Smooth muscle cell (in vitro differentiated cells): ENCODE measurements around the gene BRI3BP. TPM values are rescaled to one million over a fixed set of nuclear protein-coding genes. Genes with fewer than 3 reads are reported as not detected.

ENCODE experiments used
- DNase-seq: peaks from one replicate; lab custom pipeline; 2025; ENCODE audit not compliant: unreplicated experiment; lab: John Stamatoyannopoulos, UW
- H2AFZ ChIP-seq: fragments of 200-600 bp; sonication (generic); 2 replicates; pipeline ENCODE4 v1.6.0; 2016; ENCODE audit warnings: antibody characterized with exemption, low read depth, mild to moderate bottlenecking
- H3F3A ChIP-seq: fragments of 200-600 bp; sonication (generic); 2 replicates; pipeline ENCODE4 v1.6.0; 2017; ENCODE audit warnings: antibody characterized with exemption, low read depth
- H3K27ac ChIP-seq: fragments of 200-600 bp; sonication (generic); 2 replicates; pipeline ENCODE4 v1.5.1; 2016; ENCODE audit warnings: low read depth, mild to moderate bottlenecking
- H3K27me3 ChIP-seq: fragments of 200-600 bp; sonication (generic); 2 replicates; pipeline ENCODE4 v1.6.1; 2016; ENCODE audit warnings: low read depth, mild to moderate bottlenecking
- H3K36me3 ChIP-seq: fragments of 200-600 bp; sonication (generic); 2 replicates; pipeline ENCODE4 v1.5.1; 2016; ENCODE audit warnings: low read depth
- H3K4me1 ChIP-seq: fragments of 200-600 bp; sonication (generic); 2 replicates; pipeline ENCODE4 v1.5.1; 2016; ENCODE audit warnings: low read depth
- H3K4me2 ChIP-seq: fragments of 200-600 bp; sonication (generic); 2 replicates; pipeline ENCODE4 v1.6.0; 2016; ENCODE audit warnings: mild to moderate bottlenecking
- H3K4me3 ChIP-seq: fragments of 200-600 bp; sonication (generic); 2 replicates; pipeline ENCODE4 v1.5.1; 2016; ENCODE audit warnings: mild to moderate bottlenecking
- H3K79me2 ChIP-seq: fragments of 200-600 bp; sonication (generic); 2 replicates; pipeline ENCODE4 v1.6.0; 2016; ENCODE audit warnings: low read depth, mild to moderate bottlenecking
- H3K9ac ChIP-seq: fragments of 200-600 bp; sonication (generic); 2 replicates; pipeline ENCODE4 v1.6.0; 2016; ENCODE audit warnings: low read depth
- H3K9me3 ChIP-seq: fragments of 200-600 bp; sonication (generic); replicated peaks from 2 replicates; pipeline ENCODE4 v1.5.1; 2016; ENCODE audit warnings: low read depth
- H4K20me1 ChIP-seq: fragments of 200-600 bp; sonication (generic); 2 replicates; pipeline ENCODE4 v1.6.0; 2016; ENCODE audit warnings: low read depth
- WGBS: methylation state at CpG from one replicate; pipeline ENCODE4 v1.1.7; 2016; ENCODE audit warnings: low lambda C conversion rate; 5-methylcytosine and 5-hydroxymethylcytosine counted together
- polyA plus RNA-seq: library from polyadenylated mRNA; unstranded; fragments of >200 nt; fragmentation: Nextera tagmentation; extraction: Ambion mirVana; gene quantifications from 2 replicates; pipeline ENCODE4 v1.2.1, GENCODE V29; 2016
- total RNA-seq: library from RNA; depleted of rRNA; stranded (reverse); fragments of >200 nt; gene quantifications from 2 replicates; pipeline ENCODE4 v1.2.3, GENCODE V29; 2014
- TF ChIP-seq, protein P1 (sequence below): fragments of 200-600 bp; sonication (generic); IDR thresholded peaks from 2 replicates; pipeline ENCODE4 v1.5.1; 2017; ENCODE audit warnings: borderline replicate concordance, mild to moderate bottlenecking, antibody characterized with exemption; ENCODE audit not compliant: insufficient read depth, poor library complexity, severe bottlenecking

BRI3BP gene
- total and polyA plus RNA-seq, 2 experiments from 2014 or later = 1.2 to 1.8 TPM

GRCh38 chr12:124998705-124999104, 5.3 kb downstream of the BRI3BP start:
- Histone ChIP-seq H2AFZ (no peak overlapping the region), H3K79me2 (peaks cover 3% of the 10 kb centered on the region), H3K4me1 (peaks cover 8% of the 10 kb centered on the region), H3F3A (no peaks in the 10 kb centered on the region), H3K9me3 (no peaks in the 10 kb centered on the region), H3K27ac (no peak overlapping the region), H3K9ac (no peak overlapping the region), H3K36me3 (no peaks in the 10 kb centered on the region), H3K27me3 (no peaks in the 10 kb centered on the region), H4K20me1 (no peaks in the 10 kb centered on the region), H3K4me3 (no peak overlapping the region), H3K4me2 (no peak overlapping the region)
- TF ChIP-seq, protein P1, sequence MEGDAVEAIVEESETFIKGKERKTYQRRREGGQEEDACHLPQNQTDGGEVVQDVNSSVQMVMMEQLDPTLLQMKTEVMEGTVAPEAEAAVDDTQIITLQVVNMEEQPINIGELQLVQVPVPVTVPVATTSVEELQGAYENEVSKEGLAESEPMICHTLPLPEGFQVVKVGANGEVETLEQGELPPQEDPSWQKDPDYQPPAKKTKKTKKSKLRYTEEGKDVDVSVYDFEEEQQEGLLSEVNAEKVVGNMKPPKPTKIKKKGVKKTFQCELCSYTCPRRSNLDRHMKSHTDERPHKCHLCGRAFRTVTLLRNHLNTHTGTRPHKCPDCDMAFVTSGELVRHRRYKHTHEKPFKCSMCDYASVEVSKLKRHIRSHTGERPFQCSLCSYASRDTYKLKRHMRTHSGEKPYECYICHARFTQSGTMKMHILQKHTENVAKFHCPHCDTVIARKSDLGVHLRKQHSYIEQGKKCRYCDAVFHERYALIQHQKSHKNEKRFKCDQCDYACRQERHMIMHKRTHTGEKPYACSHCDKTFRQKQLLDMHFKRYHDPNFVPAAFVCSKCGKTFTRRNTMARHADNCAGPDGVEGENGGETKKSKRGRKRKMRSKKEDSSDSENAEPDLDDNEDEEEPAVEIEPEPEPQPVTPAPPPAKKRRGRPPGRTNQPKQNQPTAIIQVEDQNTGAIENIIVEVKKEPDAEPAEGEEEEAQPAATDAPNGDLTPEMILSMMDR = no peak
- 98% methylated on average over 4 of the region's 4 CpGs for WGBS
- no peak for DNase-seq

DNA sequence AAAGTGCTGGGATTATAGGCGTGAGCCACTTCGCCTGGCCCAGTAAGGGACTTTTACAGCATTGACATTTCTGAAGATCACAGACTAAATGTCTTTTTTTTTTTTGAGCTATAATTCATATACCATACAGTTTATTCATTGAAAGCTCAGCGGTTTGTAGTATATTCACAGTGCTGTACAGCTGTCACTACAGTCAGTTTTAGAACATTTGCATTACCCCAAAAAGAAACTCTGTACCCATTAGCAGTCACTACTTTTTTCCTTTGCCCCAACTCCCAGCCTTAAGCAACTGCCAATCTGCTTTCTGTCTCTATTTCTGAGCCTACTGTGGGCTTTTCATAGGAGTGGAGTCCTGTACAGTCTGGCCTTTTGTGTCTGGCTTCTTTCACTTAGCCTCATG, 8.2 kb downstream of the BRI3BP start:
- Histone ChIP-seq H3K79me2 (peaks cover 3% of the 10 kb centered on the region), H3K27me3 (no peaks in the 10 kb centered on the region), H4K20me1 (no peaks in the 10 kb centered on the region), H3F3A (no peaks in the 10 kb centered on the region), H3K27ac (no peak overlapping the region), H3K4me1 (no peaks in the 10 kb centered on the region), H3K4me3 (no peak overlapping the region), H3K9me3 (no peaks in the 10 kb centered on the region), H2AFZ (no peak overlapping the region), H3K9ac (no peak overlapping the region), H3K36me3 (no peaks in the 10 kb centered on the region), H3K4me2 (no peak overlapping the region)
- no peak for DNase-seq
- 95% methylated on average over 3 of the region's 3 CpGs for WGBS
- TF ChIP-seq, protein P1 = no peak

GRCh38 chr12:125003021-125003420, 9.6 kb downstream of the BRI3BP start:
- Histone ChIP-seq H3K27me3 (no peaks in the 10 kb centered on the region), H3K9ac (no peak overlapping the region), H3K36me3 (no peaks in the 10 kb centered on the region), H2AFZ (no peak overlapping the region), H3K4me2 (no peak overlapping the region), H3K4me1 (no peaks in the 10 kb centered on the region), H3K9me3 (no peaks in the 10 kb centered on the region), H4K20me1 (no peaks in the 10 kb centered on the region), H3F3A (no peaks in the 10 kb centered on the region), H3K4me3 (no peak overlapping the region), H3K79me2 (peaks cover 3% of the 10 kb centered on the region), H3K27ac (no peak overlapping the region)
- WGBS = 90% methylated on average over 9 of the region's 9 CpGs
- DNase-seq = no peak
- TF ChIP-seq, protein P1 = no peak

GRCh38 chr12:125004621-125005020, 11.2 kb downstream of the BRI3BP start:
- Histone ChIP-seq H4K20me1 (no peaks in the 10 kb centered on the region), H3F3A (no peaks in the 10 kb centered on the region), H3K4me2 (no peak overlapping the region), H3K36me3 (no peaks in the 10 kb centered on the region), H3K27me3 (no peaks in the 10 kb centered on the region), H3K9ac (no peak overlapping the region), H3K27ac (no peak overlapping the region), H3K9me3 (no peaks in the 10 kb centered on the region), H2AFZ (no peak overlapping the region), H3K4me3 (no peak overlapping the region), H3K4me1 (no peaks in the 10 kb centered on the region), H3K79me2 (no peaks in the 10 kb centered on the region)
- TF ChIP-seq, protein P1 = no peak
- 97% methylated on average over 6 of the region's 6 CpGs for WGBS
- DNase-seq = no peak
